WTC11 (cell line): ENCODE data around the gene ASTN1. TPM values are rescaled to one million over a fixed set of nuclear protein-coding genes. Genes with fewer than 3 reads are reported as not detected.
A peak's percentile ranks its signal among the peaks of the same experiment; 100 is the strongest.

Experiments used
- AR ChIP-seq: fragments of 250-450 bp; sonication (Bioruptor Pico); IDR thresholded peaks from 2 replicates; pipeline ENCODE4 v1.9.0; 2021; ENCODE audit warnings: mild to moderate bottlenecking
- ARID4B ChIP-seq: sonication (generic); formaldehyde crosslinking; IDR thresholded peaks from 2 replicates; pipeline ENCODE4 v1.8.0; 2023; ENCODE audit warnings: missing genetic modification reagents, mild to moderate bottlenecking, borderline replicate concordance
- ATF1 ChIP-seq: sonication (generic); formaldehyde crosslinking; IDR thresholded peaks from 2 replicates; pipeline ENCODE4 v1.8.1; 2023; ENCODE audit warnings: mild to moderate bottlenecking, moderate library complexity, missing genetic modification reagents
- ATF2 ChIP-seq: sonication (generic); formaldehyde crosslinking; IDR thresholded peaks from 2 replicates; pipeline ENCODE4 v1.8.1; 2022; ENCODE audit warnings: low read depth, missing genetic modification reagents, borderline replicate concordance
- CREM ChIP-seq: sonication (generic); formaldehyde crosslinking; IDR thresholded peaks from 2 replicates; pipeline ENCODE4 v1.8.1; 2022; ENCODE audit warnings: mild to moderate bottlenecking, missing genetic modification reagents, moderate library complexity
- E2F5 ChIP-seq: sonication (generic); formaldehyde crosslinking; IDR thresholded peaks from 2 replicates; pipeline ENCODE4 v1.8.1; 2022; ENCODE audit warnings: mild to moderate bottlenecking, moderate library complexity, missing genetic modification reagents
- EMX1 ChIP-seq: fragments of 250-450 bp; sonication (Bioruptor Pico); IDR thresholded peaks from 2 replicates; pipeline ENCODE4 v1.8.0; 2021; ENCODE audit warnings: mild to moderate bottlenecking
- ESRRA ChIP-seq: sonication (generic); formaldehyde crosslinking; IDR thresholded peaks from 2 replicates; pipeline ENCODE4 v1.8.1; 2022; ENCODE audit warnings: mild to moderate bottlenecking, missing genetic modification reagents, borderline replicate concordance
- ETV6 ChIP-seq: sonication (generic); formaldehyde crosslinking; IDR thresholded peaks from 2 replicates; pipeline ENCODE4 v1.8.1; 2022; ENCODE audit warnings: mild to moderate bottlenecking, missing genetic modification reagents
- FOXK1 ChIP-seq: sonication (generic); formaldehyde crosslinking; IDR thresholded peaks from 2 replicates; pipeline ENCODE4 v1.8.0; 2022; ENCODE audit warnings: mild to moderate bottlenecking, moderate library complexity, missing genetic modification reagents
- FOXP4 ChIP-seq: sonication (generic); formaldehyde crosslinking; IDR thresholded peaks from 2 replicates; pipeline ENCODE4 v1.8.0; 2022; ENCODE audit warnings: mild to moderate bottlenecking, missing genetic modification reagents
- GABPB1 ChIP-seq: sonication (generic); formaldehyde crosslinking; IDR thresholded peaks from 2 replicates; pipeline ENCODE4 v1.8.1; 2023; ENCODE audit warnings: mild to moderate bottlenecking, missing genetic modification reagents
- IRF2 ChIP-seq: sonication (generic); formaldehyde crosslinking; IDR thresholded peaks from 2 replicates; pipeline ENCODE4 v1.8.0; 2022; ENCODE audit warnings: low read depth, missing genetic modification reagents, borderline replicate concordance
- MLX ChIP-seq: sonication (generic); formaldehyde crosslinking; IDR thresholded peaks from 2 replicates; pipeline ENCODE4 v1.8.1; 2023; ENCODE audit warnings: mild to moderate bottlenecking, missing genetic modification reagents, moderate library complexity
- MYBL2 ChIP-seq: sonication (generic); formaldehyde crosslinking; IDR thresholded peaks from 2 replicates; pipeline ENCODE4 v1.8.1; 2023; ENCODE audit warnings: mild to moderate bottlenecking, moderate library complexity, missing genetic modification reagents
- SMAD4 ChIP-seq: sonication (generic); formaldehyde crosslinking; IDR thresholded peaks from 2 replicates; pipeline ENCODE4 v1.8.0; 2022; ENCODE audit warnings: mild to moderate bottlenecking, missing genetic modification reagents
- SP1 ChIP-seq: sonication (generic); formaldehyde crosslinking; conservative IDR thresholded peaks from 2 replicates; pipeline ENCODE4 v1.8.1; 2022; ENCODE audit warnings: missing genetic modification reagents
- TCF7 ChIP-seq: sonication (generic); formaldehyde crosslinking; IDR thresholded peaks from 2 replicates; pipeline ENCODE4 v1.8.0; 2022; ENCODE audit warnings: mild to moderate bottlenecking, low read depth, missing genetic modification reagents, moderate library complexity
- TEAD1 ChIP-seq: sonication (generic); formaldehyde crosslinking; IDR thresholded peaks from 2 replicates; pipeline ENCODE4 v1.8.0; 2022; ENCODE audit warnings: mild to moderate bottlenecking, missing genetic modification reagents
- USF1 ChIP-seq: sonication (generic); formaldehyde crosslinking; IDR thresholded peaks from 2 replicates; pipeline ENCODE4 v1.8.0; 2022; ENCODE audit warnings: mild to moderate bottlenecking, missing genetic modification reagents
- ZNF219 ChIP-seq: sonication (generic); formaldehyde crosslinking; IDR thresholded peaks from 2 replicates; pipeline ENCODE4 v1.8.0; 2023; ENCODE audit warnings: missing genetic modification reagents, mild to moderate bottlenecking, borderline replicate concordance
- ZNF281 ChIP-seq: sonication (generic); formaldehyde crosslinking; IDR thresholded peaks from 2 replicates; pipeline ENCODE4 v1.8.0; 2023; ENCODE audit warnings: mild to moderate bottlenecking, missing genetic modification reagents
- total RNA-seq: library from RNA; stranded (reverse); gene quantifications from 3 replicates; pipeline ENCODE4 v1.2.3, GENCODE V29; 2021

Gene ASTN1
- total RNA-seq, 1 experiment from 2014 or later: 3.4 TPM

- TF ChIP-seq ARID4B (CRISPR knock-in tag): no peak
- TF ChIP-seq ZNF281: no peak
- TF ChIP-seq FOXP4 (CRISPR knock-in tag): peak; percentile 65; the same call in 1 of the 2 replicates
- TF ChIP-seq MYBL2 (CRISPR knock-in tag): no peak
- no peak for TF ChIP-seq ESRRA (CRISPR knock-in tag)
- TF ChIP-seq E2F5: no peak
- no peak for TF ChIP-seq IRF2 (CRISPR knock-in tag)
- TF ChIP-seq USF1: no peak
- no peak for TF ChIP-seq TCF7 (CRISPR knock-in tag)
- TF ChIP-seq GABPB1 (CRISPR knock-in tag): no peak
- TF ChIP-seq AR (CRISPR knock-in tag): no peak
- no peak for TF ChIP-seq SMAD4 (CRISPR knock-in tag)
- TF ChIP-seq ETV6 (CRISPR knock-in tag): peak; percentile 62; the same call in 1 of the 2 replicates
- TF ChIP-seq FOXK1 (CRISPR knock-in tag): peak; percentile 19; the same call in 1 of the 2 replicates
- TF ChIP-seq ZNF219 (CRISPR knock-in tag): no peak
- no peak for TF ChIP-seq EMX1 (CRISPR knock-in tag)
- TF ChIP-seq ATF1: no peak
- TF ChIP-seq ATF2 (CRISPR knock-in tag): no peak
- no peak for TF ChIP-seq MLX (CRISPR knock-in tag)
- TF ChIP-seq TEAD1: peak; percentile 63; the same call in 1 of the 2 replicates
- TF ChIP-seq SP1 (CRISPR knock-in tag): no peak
- no peak for TF ChIP-seq CREM (CRISPR knock-in tag)
These were observed 6.4 kb upstream of the ASTN1 start, which contains the start of gene BRINP2 (continued) for GRCh38 chr1:177170756-177171535.
